ENCODE measurements around the gene TIMMDC1. TPM values are rescaled to one million over a fixed set of nuclear protein-coding genes. Genes with fewer than 3 reads are reported as not detected.

Gene TIMMDC1
- total and polyA plus RNA-seq, 2 of the 4 experiments (the other 2 are of a cell fraction), result 52.5 to 56.6 TPM

- H3K27ac ChIP-seq (ENCODE audit: insufficient read depth, low read length), result no peak overlapping the region
- intact Hi-C loops (cut with micrococcal nuclease), result no loop called here
- WGBS, 2 experiments (ENCODE audit: extremely low coverage in 2 of 2, insufficient read length in 1 of 2), result 31% methylated on average over 3 of the region's 5 CpGs; no CpG with 5 or more reads in 1 of the 2 experiments
- H3K4ac ChIP-seq (ENCODE audit: low read depth, low read length), result no peak overlapping the region
- H3K4me3 ChIP-seq (ENCODE audit: insufficient read depth, low read depth, low read length), result no peak overlapping the region
- H4K5ac ChIP-seq (ENCODE audit: low read depth, low read length), result no peak overlapping the region
- no peak overlapping the region for H2AK9ac ChIP-seq (replicated peaks; ENCODE audit: low read depth, low read length, poor library complexity)
- no peak overlapping the region for H2BK5ac ChIP-seq (ENCODE audit: low read depth, low read length, poor library complexity, severe bottlenecking)
- no peak overlapping the region for H3K18ac ChIP-seq (ENCODE audit: low read depth, low read length)
- no peak overlapping the region for H3K4me2 ChIP-seq (ENCODE audit: low read depth, low read length)
- no peaks in the 10 kb centered on the region for H3K9me1 ChIP-seq (ENCODE audit: insufficient read depth, low read length)
- CTCF ChIA-PET, result no interaction called here
- H2AK5ac ChIP-seq (ENCODE audit: low read depth, low read length), result no peak overlapping the region
- H3K36me3 ChIP-seq (ENCODE audit: control insufficient read depth, insufficient read depth, low read length), result no peaks in the 10 kb centered on the region
- H3K9me3 ChIP-seq (ENCODE audit: control insufficient read depth, insufficient read depth, low read length), result no peaks in the 10 kb centered on the region
- POLR2A ChIA-PET (ENCODE audit: unreplicated experiment), result no interaction called here
- peaks cover 23% of the 10 kb centered on the region for H3K27me3 ChIP-seq (ENCODE audit: control insufficient read depth, insufficient read depth, low read length)
- H3K9ac ChIP-seq (ENCODE audit: low read depth, low read length), result no peak overlapping the region
- no peak overlapping the region for H4K8ac ChIP-seq (ENCODE audit: low read depth in 2 of 2, low read length in 2 of 2)
- no peaks in the 10 kb centered on the region for H4K20me1 ChIP-seq (ENCODE audit: insufficient read depth, low read length)
- H2BK120ac ChIP-seq (ENCODE audit: low read depth, low read length), result no peak overlapping the region
- H3K14ac ChIP-seq (replicated peaks; ENCODE audit: low read depth, low read length), result no peak overlapping the region
- dilution Hi-C loops (cut with HindIII; ENCODE audit: low sequenced_read_pairs, unreplicated experiment), result no loop called here
- no peak overlapping the region for H2BK15ac ChIP-seq (ENCODE audit: low read depth, low read length)
- in situ Hi-C loops (cut with MboI; ENCODE audit: low sequenced_read_pairs), result no loop called here
- H3K79me1 ChIP-seq (ENCODE audit: low read depth in 1 of 2, low read length in 2 of 2), result no peaks in the 10 kb centered on the region
- DNase-seq (no peak), ATAC-seq (ENCODE audit: low read depth) (no peak)
- no TSS peak for BruUV-seq (replicated peaks)
- H2BK20ac ChIP-seq (ENCODE audit: low read depth, low read length), result no peak overlapping the region
- no peak overlapping the region for H3K56ac ChIP-seq (ENCODE audit: extremely low read depth, insufficient read depth, low read length)
- no peak overlapping the region for H4K91ac ChIP-seq (ENCODE audit: insufficient read depth, low read depth, low read length)
- no peak overlapping the region for H2AFZ ChIP-seq (replicated peaks; ENCODE audit: low read length, poor library complexity)
- H3K4me1 ChIP-seq (ENCODE audit: control insufficient read depth, insufficient read depth, low read length), result no peaks in the 10 kb centered on the region
- no peak for TF ChIP-seq CHD1 (IDR thresholded peaks at IDR 0.05; ENCODE audit: low read depth, low read length)
- no peak for TF ChIP-seq RAD21 (IDR thresholded peaks at IDR 0.05; ENCODE audit: low read length)
- no peak for TF ChIP-seq FOS (IDR thresholded peaks at IDR 0.05; ENCODE audit: low read depth, low read length)
- TF ChIP-seq MAZ (IDR thresholded peaks at IDR 0.05; ENCODE audit: borderline replicate concordance, low read depth, low read length), result no peak
- no peak overlapping the region for H3K23ac ChIP-seq (ENCODE audit: low read depth, low read length)
These were observed 55.6 kb downstream of the TIMMDC1 start for GRCh38 chr3:119553823-119554415.

Data from IMR-90 (cell line).